AG10803 (cell line): ENCODE measurements around the gene COA8.

Experiments used
- DNase-seq: peaks from one replicate; pipeline ENCODE4 v3.0.0; 2010; ENCODE audit warnings: low read depth
- H3K4me3 ChIP-seq: 2 replicates; pipeline ENCODE4 v1.5.1; 2011; ENCODE audit warnings: mild to moderate bottlenecking, low read length, control low read depth
- CTCF ChIP-seq: conservative IDR thresholded peaks from 2 replicates; pipeline ENCODE4 v1.5.1; 2011; ENCODE audit warnings: mild to moderate bottlenecking, low read length, control low read depth, inconsistent platforms

COA8 gene

GRCh38 chr14:103558071-103558882, 4.5 kb upstream of the COA8 start:
- no peak for TF ChIP-seq CTCF
- DNase-seq: peak; percentile 83
- H3K4me3 ChIP-seq: no peak overlapping the region

- no peak for DNase-seq
- TF ChIP-seq CTCF: no peak
- no peak overlapping the region for H3K4me3 ChIP-seq
These were observed 3.0 kb upstream of the COA8 start for GRCh38 chr14:103559766-103560165.

GRCh38 chr14:103560691-103561090, 2.1 kb upstream of the COA8 start:
- DNase-seq: no peak
- peak overlapping the region; percentile 87 for H3K4me3 ChIP-seq
- TF ChIP-seq CTCF: no peak

GRCh38 chr14:103561381-103562178, 1.2 kb upstream of the COA8 start:
- TF ChIP-seq CTCF: no peak
- DNase-seq: peak; percentile 56
- peak overlapping the region; percentile 87 for H3K4me3 ChIP-seq

GRCh38 chr14:103562179-103562428, 656 bp upstream of the COA8 start:
- H3K4me3 ChIP-seq: peak overlapping the region; percentile 87
- no peak for TF ChIP-seq CTCF
- DNase-seq: peak; percentile 45

- peak overlapping the region; percentile 87 for H3K4me3 ChIP-seq
- no peak for TF ChIP-seq CTCF
- DNase-seq: no peak
These were observed 463 bp downstream of the COA8 start for GRCh38 chr14:103563226-103563620.
